ENCODE measurements around the gene CCDC57.
A peak's percentile ranks its signal among the peaks of the same experiment; 100 is the strongest.
"Not testable (repeated sequence)": the region's sequence is repeated elsewhere in the genome, so short reads cannot be mapped to it uniquely, and the experiment has no call there.

CCDC57 gene

GRCh38 chr17:82151106-82151957 lies 61.3 kb downstream of the CCDC57 start:
- no peak for DNase-seq

GRCh38 chr17:82149401-82150099 lies 63.1 kb downstream of the CCDC57 start:
- no peak for DNase-seq

GRCh38 chr17:82148997-82149396 lies 63.6 kb downstream of the CCDC57 start:
- no peak for DNase-seq

DNA sequence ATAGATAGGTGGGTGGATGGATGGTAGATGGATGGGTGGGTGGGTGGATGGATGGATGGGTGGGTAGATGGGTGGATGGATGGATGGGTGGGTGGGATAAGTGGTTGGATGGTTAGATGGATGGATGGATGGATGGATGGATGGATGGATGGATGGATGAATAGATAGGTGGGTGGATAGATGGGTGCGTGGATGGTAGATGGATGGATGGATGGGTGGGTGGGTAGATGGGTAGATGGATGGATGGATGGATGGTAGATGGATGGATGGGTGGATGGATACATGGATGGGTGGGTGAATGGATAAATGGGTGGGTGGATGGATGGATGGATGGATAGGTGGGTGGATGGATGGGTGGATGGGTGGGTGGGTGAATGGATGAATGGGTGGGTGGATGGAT lies 64.6 kb downstream of the CCDC57 start:
- no peak for DNase-seq

GRCh38 chr17:82146663-82147654 lies 65.7 kb downstream of the CCDC57 start:
- no peak for DNase-seq

DNA sequence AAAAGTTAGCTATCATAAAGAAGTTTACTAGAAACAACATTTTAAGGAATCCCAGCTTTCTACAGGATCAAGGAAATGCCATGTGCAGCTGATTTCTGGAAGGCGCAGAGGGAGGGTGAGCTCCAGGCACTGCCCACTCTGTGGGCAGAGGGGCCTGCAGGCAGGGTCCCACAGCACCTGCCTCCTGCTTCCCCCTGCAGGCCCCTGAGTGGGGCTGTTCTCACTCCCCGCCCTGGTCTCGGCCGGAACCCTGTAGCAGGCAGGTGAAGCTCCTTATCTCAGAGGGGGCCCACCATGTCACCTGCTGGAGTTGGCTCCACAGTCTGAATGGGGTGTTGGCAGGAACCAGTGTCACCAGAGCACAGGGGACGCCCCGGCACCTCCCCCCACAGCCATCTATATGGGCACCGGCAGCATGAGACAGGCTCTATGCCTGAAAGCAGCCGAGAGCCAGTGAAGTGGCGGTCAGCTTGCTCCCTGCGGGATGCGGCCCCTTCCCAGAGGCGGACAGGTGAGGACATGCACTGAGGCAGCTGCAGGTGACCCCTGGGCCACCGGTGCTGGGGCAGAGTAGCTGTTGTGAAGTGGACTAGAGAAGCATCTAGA lies 67.0 kb downstream of the CCDC57 start:
- DNase-seq = no peak

DNA sequence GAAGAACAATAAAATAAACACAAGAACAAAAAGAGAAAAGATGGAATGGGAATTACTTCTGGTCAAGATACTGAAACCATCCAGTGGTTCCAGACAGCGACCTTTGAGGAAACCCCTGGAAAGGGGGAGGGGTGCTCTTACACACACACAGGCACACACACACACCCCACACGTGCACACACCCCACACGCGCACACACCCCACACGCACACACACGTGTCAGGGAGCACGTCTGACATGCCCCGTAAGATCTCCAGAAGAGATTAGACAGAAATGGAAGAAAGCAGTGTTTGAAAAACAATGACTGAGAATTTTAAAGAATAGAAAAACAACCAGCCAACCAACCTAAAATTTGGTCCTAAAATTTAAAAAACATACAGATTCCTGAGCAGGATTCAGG lies 69.3 kb downstream of the CCDC57 start:
- DNase-seq = no peak

DNA sequence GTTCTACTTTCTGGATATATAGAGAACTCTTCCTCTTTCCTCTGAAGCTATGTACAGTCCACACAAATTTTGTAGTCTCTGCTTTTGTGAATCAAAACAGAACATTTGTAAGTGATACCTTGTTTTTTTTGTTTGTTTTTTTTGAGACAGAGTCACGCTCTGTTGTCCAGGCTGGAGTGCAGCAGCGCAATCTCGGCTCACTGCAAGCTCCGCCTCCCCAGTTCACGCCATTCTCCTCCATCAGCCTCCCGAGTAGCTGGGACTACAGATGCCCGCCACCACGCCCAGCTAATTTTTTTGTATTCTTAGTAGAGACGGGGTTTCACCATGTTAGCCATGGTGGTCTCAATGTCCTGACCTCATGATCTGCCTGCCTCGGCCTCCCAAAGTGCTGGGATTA lies 72.7 kb downstream of the CCDC57 start:
- not testable (repeated sequence) for DNase-seq

GRCh38 chr17:82138511-82138992 lies 74.1 kb downstream of the CCDC57 start:
- no peak for DNase-seq

DNA sequence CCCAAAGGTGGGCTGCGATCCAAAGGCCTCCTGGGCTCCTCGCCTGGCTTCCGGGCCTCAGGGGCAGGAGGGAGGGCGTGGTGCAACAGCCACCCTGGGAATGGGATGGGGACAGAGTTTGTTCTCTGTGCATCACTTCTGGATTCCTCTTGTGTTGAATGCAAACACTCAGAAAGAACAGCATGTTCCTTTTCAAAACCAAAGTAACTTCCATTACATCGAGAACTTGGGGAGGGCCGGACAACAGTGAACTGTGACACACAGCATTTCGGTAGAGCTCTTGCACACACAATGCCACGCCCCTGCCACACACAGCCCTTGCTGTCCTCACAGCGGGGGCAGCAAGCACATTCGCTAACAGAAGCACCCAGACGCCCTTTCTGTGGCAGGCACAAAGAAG lies 78.5 kb downstream of the CCDC57 start:
- no peak for DNase-seq

GRCh38 chr17:82133166-82133953 lies 79.3 kb downstream of the CCDC57 start:
- DNase-seq = not testable (repeated sequence)

GRCh38 chr17:82129095-82129494 lies 83.5 kb downstream of the CCDC57 start:
- DNase-seq = no peak

DNA sequence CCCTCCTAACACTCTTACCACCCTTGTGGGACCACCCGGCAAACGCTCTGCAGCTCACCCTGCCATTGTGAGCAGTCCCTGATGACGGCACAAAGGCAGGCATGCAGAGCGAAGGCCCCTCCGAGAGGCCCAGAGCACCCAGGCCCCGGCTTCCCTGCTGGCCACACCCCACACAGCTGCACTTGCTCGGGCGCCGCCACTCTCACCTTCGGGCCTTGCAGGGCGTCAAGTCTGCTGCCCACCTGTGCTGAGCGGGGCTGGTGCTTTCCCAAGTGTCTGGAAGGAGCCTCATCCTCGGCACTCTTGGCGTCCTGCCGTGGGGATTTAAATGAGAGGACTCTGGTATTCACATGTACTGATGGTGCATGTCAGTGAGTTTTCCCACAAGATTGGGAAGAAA lies 84.4 kb downstream of the CCDC57 start:
- DNase-seq = no peak

DNA sequence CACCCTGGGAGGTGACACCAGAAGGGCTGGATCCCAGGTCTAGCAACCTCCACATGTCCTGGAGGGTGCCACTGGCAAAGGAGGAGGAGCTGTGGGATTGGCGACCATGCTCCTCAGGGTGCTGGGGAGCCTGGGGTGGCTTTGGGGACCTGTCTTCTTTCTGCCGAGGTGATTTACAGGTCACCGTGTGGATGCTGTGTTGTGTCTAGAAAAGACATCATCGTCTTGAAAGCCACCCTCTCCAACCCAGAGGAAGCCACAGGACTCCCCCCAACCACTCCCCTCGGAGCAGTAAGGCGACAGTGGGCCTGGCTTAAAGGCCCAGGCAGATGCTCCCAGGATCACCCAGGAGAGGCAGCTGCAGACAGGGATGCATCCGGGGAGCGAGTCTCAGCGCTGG lies 84.9 kb downstream of the CCDC57 start:
- DNase-seq = no peak

DNA sequence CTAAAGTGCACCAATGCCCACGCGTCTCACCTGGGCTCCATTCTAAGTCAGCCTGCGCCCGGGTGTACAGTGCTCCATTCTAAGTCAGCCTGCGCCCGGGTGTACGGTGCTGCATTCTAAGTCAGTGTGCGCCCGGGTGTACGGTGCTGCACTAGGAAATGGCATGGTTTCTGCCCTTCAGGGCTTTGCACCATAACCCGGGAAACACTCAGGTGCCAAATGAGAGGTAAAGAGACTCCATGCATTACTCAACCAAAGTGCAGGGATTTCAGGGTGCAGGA lies 85.4 kb downstream of the CCDC57 start:
- no peak for DNase-seq

DNA sequence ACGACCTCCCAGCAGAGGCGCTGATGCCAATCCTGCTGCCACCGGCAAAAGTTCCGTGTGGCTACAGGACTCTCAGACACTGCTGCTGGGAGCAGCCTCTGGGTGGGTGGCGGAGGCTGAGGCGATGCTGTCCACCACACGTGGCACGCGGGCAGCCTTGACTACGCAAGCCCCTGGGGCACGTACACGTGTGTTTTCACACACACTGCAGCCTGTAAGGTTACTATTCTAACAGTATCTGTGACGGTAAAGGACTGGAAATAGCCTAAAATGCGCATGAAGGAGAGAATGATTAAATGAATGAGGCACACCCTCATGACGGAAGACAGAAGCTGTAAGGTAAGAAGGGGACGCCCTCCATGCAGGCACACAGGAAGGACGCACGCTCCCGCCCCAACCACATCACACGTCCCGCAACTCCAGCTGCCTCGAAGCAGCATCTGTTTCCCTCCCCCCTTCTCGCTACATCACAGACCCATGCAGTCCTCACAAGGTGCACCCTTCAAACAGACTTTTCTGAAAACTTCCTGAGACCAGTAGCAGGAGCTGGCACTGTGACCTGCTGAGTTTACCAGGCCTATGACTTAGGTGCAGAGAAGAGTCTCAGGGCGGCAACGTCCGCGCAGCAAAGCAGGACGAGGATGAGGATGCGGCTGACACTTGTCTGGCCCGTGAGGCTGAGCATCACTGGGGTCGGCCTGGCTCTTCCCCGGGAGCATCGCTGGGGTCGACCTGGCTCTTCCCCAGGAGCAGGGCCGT lies 85.9 kb downstream of the CCDC57 start:
- DNase-seq = peak; percentile 66 to 71

- no peak for DNase-seq
These were observed 88.5 kb downstream of the CCDC57 start for GRCh38 chr17:82124101-82124500.

- no peak for DNase-seq
These were observed 90.7 kb downstream of the CCDC57 start for GRCh38 chr17:82121660-82122629.

DNA sequence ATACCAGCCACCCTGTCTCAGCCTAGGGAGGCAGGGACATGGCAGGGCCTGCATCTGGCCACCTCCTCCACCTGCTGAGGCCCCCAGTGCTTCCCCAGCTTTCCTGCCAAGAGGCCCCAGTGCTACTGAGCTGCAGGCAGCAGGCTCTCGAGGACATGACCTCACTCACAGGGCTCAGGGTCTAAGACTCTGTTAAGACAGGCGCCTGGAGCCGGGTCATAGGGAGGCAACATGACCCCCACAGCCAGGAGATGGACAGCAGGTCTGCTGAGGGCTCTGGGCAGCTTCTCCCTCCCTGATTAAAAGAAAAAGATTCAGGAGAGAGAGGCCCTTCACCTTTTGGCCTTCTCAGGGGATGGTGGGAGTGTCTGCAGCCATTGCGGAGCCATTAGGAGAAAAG lies 91.4 kb downstream of the CCDC57 start:
- no peak for DNase-seq

GRCh38 chr17:82120148-82120547 lies 92.5 kb downstream of the CCDC57 start:
- no peak for DNase-seq

All from activated CD4-positive, alpha-beta T cell treated with anti-CD3 and anti-CD28 coated beads for 4 hours (primary cell).